HG03139 (cell line): ENCODE results near the gene TPM1.

Experiments
- ATAC-seq: cut with Tn5 transposase; IDR thresholded peaks from one replicate; pipeline ENCODE4 v1.9.1; 2021; ENCODE audit not compliant: unreplicated experiment

Gene TPM1

GRCh38 chr15:63072023-63072650 is 29.6 kb downstream of the TPM1 start:
- ATAC-seq = no peak

- ATAC-seq = no peak
Measured at GRCh38 chr15:63072809-63073277, 30.3 kb downstream of the TPM1 start.

GRCh38 chr15:63073497-63074172 is 31.1 kb downstream of the TPM1 start:
- no peak for ATAC-seq

DNA sequence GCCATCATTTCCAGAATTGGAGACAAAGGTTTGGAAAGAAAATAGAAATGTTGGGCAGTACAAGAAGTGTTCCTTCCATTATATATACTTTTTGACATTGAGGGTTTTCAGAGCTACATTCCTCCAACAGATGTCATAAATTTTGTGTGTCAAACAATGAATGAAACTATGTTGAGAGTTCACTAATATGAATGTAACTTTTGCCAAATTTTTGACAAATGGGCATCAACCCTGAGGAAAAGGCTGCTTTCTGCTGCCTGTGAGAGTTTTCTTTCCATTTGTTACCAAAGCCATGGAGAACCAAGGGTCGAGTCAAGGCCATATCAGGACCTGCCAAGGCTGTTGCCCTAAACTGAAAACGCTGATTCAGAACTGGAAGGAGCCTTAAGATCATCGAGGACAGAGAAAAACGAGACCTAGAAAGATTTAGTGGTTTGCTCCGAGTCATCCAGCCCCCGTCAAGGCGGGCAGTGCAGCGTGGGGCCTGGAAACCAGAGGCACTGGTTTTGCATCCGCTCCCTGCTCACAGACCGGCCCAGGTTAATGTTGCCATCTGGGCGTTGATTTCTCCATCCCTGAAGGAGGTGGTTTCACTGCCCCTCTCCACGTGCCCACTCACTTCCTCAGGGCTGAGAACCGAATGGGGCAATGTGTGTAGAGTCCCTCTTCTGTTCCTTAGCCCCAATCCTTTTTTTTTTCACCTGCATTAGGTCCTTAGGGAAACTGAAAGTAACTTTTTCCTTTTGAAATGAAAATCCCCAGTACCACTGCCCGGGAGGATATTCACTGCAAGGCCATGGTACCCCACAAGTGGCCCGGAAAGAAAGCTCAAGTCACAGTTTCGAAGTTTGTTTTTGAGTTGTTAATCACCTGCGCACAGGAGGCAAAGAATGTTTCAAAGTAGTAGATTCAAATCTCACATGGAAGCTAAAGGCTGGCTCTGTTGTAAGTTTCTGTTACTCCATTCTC is 32.8 kb downstream of the TPM1 start:
- no peak for ATAC-seq

- no peak for ATAC-seq
Measured at GRCh38 chr15:63075984-63076713, 33.6 kb downstream of the TPM1 start.

GRCh38 chr15:63076714-63077046 is 34.1 kb downstream of the TPM1 start:
- no peak for ATAC-seq

GRCh38 chr15:63077952-63078351 is 35.4 kb downstream of the TPM1 start:
- ATAC-seq = no peak

- ATAC-seq = no peak
Measured at GRCh38 chr15:63079947-63080626, 37.5 kb downstream of the TPM1 start.

DNA sequence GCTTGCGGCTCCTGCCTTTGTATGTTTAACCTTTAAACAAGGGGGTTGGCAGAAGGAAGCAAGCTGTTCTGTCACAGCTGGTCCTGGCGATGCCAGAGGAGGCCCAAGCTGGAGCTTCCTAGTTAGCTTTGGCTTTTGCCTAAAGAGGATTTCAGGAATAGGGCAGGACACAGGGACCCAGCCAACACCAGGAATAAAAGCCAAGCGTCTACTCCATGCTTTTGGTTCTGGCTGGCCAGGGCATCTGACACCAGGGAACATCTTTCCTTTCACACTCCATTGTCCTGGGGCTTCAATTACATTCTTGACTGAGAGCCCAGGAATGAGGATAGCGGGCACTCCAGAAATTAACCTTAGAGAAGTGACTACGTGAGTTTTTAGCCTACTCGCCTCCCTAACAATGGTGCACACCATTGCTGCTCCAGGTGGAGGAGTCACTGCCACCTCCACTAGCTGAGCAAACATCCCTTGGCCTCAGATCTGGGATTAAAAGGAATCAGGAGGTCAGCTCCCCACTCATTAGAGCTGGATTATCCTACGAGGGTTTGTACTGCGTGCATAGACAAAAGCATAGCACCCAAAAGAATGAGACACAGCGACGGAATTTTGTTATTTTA is 38.2 kb downstream of the TPM1 start:
- no peak for ATAC-seq

- ATAC-seq = no peak
Measured at GRCh38 chr15:63082366-63082765, 39.8 kb downstream of the TPM1 start.

DNA sequence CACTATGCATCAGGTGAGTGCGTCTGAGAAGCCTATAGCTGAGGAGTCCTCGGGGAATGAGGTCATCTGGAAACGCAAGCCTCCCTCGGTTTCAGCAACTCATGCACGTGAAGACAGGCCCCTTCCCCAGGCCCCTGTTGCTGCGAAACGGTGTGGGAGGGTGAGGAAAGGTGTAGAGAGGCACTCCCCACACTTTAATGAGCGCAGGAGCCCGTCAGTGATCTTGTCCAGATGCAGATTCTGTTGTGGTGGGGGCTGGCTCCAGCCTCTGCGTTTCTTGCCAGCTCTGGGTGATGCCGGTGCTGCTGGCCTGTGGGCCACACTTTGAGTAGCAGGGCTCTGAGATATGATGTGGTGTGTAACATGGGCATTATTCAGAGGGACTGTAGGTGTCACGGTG is 40.5 kb downstream of the TPM1 start:
- ATAC-seq = no peak

DNA sequence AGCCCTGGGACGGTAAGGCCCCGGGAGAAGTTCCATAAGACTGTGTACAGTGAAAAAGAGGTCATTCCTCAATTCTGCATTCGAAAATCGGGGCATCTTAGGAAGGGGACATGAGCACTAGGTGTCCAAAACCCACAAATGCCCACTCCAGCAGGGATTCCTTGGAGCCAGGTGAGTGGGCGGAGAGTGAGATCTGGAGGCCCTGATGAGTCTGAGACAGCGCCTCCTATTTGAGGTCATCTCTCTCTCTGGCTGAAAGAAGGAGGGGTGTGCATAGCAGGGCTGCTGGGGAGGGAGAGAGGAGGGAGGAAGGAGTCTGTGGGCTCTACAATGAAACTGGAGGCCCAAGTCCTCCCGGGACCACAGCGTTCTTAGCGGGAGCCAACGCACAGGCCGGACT is 41.0 kb downstream of the TPM1 start:
- ATAC-seq = no peak

GRCh38 chr15:63084806-63085205 is 42.3 kb downstream of the TPM1 start:
- no peak for ATAC-seq

- ATAC-seq = no peak
Measured at GRCh38 chr15:63085289-63085688, 42.7 kb downstream of the TPM1 start.

DNA sequence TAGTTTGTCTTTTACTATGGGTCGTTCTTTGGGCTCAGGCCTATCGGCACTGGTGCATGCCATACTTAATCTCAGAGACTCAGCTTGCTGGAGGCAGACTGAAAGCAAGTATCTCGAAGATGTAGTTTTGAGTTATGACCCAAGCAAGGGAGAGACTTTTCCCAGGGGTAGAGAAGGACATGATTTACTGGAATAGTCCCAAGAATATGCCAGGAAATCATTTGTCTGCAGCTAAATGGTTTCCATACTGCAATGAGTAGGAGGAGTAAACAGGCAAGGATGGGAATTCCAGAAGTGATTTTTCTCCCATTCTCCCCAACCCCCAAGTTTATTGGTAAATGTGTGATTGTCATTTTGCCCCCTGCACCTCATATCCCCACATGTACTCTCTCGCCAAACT is 43.7 kb downstream of the TPM1 start:
- no peak for ATAC-seq

DNA sequence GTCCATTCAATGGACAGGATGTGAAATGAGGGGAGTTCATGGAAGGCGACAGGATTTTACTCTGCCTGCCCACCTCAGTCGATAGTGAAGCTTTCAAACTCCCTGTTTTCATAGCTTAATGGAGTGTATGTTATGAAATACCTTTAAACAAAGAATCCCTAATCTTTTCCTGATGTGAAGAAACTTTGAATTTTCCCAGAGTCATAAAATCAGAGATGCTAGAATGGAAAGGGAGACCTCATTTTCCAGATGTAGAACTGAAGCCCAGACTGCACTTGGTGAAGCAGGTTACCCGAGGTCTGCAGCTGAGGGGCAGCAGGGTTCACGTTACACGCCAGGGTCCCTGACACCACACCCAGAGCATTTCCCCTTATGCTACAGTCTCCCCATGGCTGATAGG is 44.4 kb downstream of the TPM1 start:
- ATAC-seq = no peak

GRCh38 chr15:63088533-63089245 is 46.1 kb downstream of the TPM1 start:
- no peak for ATAC-seq

GRCh38 chr15:63089260-63090043 is 46.9 kb downstream of the TPM1 start:
- ATAC-seq = no peak

DNA sequence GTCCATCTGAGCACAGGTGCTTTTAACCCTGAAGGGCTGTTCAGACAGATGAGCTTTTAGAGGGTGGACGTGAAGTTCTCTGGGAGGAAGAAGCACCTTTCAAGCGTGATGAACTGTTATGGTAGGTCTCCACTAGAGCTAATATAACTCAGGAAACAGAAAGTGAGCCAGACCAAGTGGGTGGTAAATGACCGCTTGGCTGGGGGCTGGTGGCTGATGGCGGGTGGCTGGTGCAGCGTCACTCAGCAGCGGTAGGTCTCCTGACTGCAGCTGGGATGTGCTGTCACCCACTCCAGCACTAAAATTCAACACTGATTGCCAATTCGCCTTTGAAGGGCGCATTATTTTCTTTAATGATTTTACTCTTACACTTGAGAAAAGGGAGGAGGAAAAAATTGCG is 47.9 kb downstream of the TPM1 start:
- ATAC-seq = no peak
